ENCODE data around the gene C12orf56.

Gene C12orf56

GRCh38 chr12:64390275-64390851 is at the start of gene C12orf56:
C12orf56 (minus strand) TSS chr12:64390758; CDS start chr12:64390565, 193 bp downstream.
- DNase-seq, result no peak

- DNase-seq, result no peak
Observed at GRCh38 chr12:64440100-64440499, 49.5 kb upstream of the C12orf56 start.

DNA sequence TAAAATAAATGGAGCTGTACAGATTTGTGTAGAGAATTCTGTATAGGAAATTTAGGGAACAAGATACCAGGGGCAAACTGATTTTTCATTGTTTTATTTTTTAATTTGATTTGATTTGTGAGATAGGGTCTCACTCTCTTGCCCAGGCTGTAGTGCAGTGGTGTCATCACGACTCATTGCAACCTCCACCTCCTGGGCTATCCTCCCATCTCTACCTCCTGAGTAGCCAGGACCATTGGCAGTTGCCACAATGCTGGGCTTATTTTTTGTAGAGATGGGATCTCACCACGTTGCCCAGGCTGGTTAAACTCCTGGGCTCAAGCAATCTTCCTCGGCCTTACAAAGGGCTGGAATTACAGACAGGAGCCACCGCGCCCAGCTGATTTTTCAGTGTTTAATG is 43.4 kb upstream of the C12orf56 start:
- DNase-seq, result no peak

DNA sequence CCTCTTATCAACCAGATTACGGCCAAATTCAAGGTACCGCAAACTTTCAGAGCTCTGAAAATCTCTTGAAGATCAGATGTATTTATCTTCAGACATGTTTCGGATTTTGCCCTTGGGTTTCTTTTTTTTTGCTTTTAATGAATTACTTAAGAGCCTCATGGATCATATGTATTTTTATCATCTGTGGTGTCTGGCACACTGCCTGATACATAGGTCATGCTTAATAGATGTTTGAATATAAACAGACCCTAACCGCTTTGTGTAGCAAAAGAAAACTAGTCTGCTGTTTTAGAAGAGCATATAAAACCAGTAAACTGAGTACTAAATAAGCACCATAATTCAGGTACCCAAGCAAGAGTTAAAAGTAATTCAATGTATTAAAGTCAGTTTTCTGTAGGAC is 41.2 kb upstream of the C12orf56 start:
- no peak for DNase-seq

DNA sequence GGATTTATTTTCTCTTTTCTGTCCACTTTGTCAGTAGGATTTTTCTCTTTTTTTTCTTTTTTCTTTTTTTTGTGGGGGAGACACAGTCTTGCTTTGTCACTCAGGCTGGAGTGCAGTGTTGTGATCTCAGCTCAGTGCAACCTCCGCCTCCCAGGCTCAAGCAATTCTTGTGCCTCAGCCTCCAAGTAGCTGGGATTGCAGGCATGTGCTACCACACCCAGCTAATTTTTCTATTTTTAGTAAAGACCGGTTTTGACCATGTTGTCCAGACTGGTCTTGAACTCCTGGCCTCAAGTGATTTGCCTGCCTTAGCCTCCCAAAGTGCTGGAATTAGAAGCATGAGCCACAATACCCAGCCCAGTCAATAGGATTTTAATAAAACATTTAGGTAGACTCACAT is 40.3 kb upstream of the C12orf56 start:
- DNase-seq, result no peak

DNA sequence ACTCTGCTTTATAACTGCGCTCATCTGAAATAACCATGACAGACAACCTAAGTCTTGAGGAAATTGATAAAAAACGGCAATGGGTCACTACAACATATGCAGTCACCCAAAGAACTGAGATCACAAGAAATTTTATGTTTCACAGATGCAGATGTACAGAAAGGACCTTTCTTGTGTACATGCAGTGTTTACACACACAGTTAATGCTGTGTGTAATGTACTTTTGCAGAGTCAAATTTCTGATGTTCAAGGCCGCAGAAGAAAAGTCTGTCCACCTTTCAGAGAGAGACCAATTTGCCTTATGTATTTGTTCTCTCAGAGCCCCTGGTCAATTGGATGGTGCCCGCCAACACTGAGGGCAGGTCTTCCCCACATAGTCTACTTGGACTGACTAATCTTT is 38.4 kb upstream of the C12orf56 start:
- DNase-seq, result no peak

DNA sequence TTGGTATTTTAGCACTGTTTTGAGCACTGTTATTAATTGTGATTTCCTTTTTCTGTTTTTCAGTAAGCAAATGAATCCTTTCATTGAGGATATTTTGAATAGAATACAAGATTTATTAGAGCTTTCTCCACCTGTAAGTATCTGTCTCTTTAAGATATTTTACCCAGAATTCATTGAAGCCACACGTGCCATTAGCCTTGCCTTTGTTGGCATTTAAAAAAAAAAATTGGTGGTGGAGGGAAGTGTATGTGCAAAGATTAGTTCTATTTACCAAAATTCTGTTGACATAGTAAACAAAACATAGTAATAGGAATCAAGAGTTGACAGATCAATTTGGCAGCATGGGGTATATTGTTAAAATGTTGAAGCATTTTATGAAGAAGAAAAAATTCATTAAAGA is 37.4 kb upstream of the C12orf56 start:
- no peak for DNase-seq

DNA sequence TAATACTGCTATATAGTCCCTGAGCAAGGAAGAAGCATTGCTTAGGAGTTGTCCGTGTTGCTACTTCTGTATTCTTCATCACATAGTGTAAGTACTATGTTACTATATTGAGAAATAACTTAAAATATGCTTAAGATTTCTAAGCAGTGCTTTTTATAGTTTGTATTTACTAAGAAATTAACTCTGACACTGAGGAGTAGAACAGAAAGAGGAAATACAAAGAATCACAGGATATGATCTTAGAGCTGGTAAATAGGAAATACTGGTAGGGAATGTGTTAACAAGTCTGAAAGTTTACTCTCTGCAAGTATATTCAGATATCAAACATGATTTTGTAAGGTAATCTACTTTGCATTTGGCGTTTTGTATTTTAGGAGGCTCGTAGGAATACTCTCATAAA is 29.1 kb upstream of the C12orf56 start:
- DNase-seq, result no peak

DNA sequence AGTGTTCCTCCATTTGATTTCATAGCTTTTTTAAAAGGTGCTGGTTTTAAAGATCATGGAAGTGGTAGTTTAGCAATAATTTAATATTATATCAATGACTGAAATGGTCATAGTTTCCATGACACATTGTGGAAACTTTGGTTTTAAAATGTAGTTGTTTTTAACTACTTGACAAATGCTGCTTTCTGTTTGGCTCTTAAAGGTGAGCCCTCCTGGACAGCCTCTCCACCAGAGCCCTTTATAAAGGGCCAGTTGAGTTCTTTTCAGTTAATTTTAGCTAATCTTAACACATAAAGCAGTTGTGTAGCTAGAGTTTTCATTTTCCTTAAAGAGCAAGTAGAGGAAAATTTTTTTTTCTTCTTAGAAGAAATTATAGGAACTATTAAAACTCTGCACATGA is 27.7 kb upstream of the C12orf56 start:
- no peak for DNase-seq

- no peak for DNase-seq
Observed at GRCh38 chr12:64413884-64414283, 23.3 kb upstream of the C12orf56 start.

GRCh38 chr12:64412459-64412858 is 21.9 kb upstream of the C12orf56 start:
- DNase-seq, result no peak

GRCh38 chr12:64411427-64411826 is 20.9 kb upstream of the C12orf56 start:
- no peak for DNase-seq

GRCh38 chr12:64407342-64408223 is 17.0 kb upstream of the C12orf56 start:
- DNase-seq, result no peak

DNA sequence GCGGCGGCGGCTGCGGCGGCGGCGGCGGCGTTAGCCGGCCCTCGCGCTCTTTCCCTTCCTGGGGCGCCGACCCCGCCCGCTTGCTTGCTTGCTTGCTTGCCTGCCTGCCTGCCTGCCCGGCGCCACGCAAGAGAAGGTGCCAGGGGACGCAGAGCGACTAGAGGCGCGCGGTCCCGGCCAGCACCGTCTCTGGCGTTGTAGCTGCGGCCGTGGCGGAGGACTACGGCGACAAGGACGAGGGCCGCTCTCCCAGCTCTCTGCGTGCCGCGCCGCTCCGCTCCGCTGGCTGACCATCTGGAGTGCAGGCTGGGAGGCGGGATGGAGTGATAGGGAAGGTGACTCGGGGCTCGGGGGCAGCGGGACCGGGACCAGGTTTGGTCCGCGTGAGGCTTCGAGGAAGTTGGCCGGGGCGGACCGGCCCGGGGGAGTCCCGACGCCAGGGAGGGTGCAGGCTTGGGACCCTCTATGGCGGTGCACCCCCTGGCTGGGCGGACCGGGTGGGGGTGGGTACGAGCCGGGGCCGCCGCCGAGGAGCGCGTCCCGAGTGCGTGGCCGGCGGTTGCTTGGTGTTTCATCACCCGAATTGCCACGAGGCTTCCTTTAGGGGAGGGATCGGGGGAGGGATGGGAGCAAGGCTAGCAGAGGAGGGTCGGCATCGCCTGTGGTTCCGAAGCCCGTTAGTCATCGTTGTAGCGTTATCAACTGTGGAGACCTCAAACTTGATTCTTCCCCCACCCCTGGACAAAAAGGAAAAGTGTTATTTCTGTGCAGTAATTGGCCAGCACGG is 14.1 kb upstream of the C12orf56 start:
- DNase-seq, result peak; percentile 64

DNA sequence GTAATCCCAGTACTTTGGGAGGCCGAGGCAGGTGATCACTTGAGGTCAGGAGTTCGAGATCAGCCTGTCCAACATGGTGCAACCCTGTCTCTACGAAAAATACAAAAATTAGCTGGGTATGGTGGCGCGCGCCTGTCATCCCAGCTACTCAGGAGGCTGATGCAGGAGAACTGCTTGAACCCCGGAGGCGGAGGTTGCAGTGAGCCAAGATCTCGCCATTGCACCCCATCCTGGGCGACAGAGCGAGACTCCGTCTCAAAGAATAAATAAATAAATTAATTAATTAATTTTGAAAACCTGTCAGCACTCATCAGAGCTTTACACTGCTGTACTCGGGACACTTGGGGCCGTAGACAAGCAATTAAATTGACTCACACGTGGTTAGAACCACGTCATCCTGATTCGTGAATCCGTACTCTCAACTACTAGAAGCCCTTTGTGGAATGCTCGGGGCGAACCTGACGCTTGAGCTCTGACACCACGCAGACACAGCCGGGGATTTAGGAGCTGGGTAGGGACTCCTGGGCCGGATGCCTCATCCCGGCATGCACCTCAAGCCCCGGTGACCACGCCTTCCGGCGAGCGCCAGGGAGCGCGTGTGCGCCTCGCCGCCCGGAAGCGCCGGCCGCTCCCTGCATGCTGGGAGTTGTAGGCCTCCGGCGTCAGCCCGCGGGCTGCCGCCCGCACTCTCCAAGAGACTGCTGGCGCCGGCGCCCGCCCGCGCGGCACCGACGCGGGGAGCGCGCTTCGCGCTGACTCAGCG is 13.3 kb upstream of the C12orf56 start, which contains the start of gene XPOT:
Gene XPOT (plus strand): TSS at position 686 of the 763 bp plus-strand sequence. CDS start 5,644 bp downstream, outside the sequence.
- peak; percentile 95 for DNase-seq

GRCh38 chr12:64402181-64402580 is 11.6 kb upstream of the C12orf56 start:
- no peak for DNase-seq

- DNase-seq, result peak; percentile 65
Observed at GRCh38 chr12:64400041-64400440, 9.5 kb upstream of the C12orf56 start.

- no peak for DNase-seq
Observed at GRCh38 chr12:64395739-64396138, 5.2 kb upstream of the C12orf56 start.

DNA sequence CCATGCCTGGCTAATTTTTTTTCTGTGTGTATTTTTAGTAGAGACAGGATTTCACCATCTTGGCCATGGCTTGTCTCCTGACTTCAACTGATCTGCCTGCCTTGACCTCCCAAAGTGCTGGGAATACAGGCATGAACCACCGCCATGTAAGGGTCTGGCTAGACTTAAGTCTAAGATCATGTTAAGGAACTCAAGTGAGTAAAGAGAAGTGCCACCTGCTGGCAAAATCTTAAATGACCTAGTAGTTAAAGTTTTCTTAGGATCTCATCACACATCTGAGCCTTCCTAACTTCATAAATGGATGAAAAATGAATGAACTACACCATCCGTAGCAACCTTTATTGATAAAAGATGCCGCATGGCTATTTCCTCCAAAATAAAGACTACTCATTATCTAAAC is 1.7 kb upstream of the C12orf56 start:
- no peak for DNase-seq

- peak; percentile 94 for DNase-seq
Observed at GRCh38 chr12:64389154-64389553, 1.4 kb downstream of the C12orf56 start.

DNA sequence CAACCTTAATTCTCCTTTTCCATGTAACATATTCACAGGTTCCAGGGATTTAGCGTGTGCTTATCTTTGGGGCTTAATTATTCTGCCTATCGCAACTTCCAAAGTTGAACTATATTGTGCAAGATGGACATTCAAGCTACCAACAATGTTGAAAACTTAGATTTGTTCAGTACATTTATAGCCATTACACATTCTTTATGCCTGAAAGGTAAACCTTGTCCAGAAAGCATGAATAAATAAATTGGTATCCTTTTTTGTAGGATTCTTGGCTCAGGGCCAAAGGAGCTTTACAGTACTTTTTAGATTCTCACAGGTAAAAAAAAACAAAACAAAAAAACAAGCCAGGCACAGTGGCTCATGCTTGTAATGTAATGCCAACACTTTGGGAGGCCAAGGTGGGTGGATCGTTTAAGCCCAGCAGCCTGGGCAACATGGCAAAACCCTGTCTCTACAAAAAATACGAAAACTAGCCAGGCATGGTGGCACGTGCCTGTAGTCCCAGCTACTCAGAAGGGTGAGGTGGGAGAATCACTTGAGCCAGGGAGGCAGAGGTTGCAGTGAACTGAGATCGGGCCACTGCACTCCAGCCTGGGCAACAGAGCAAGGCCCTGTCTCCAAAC is 3.3 kb downstream of the C12orf56 start:
- DNase-seq, result peak; percentile 44

- no peak for DNase-seq
Observed at GRCh38 chr12:64385468-64385867, 5.1 kb downstream of the C12orf56 start.
